HG02642 (cell line): ENCODE data around the gene TRPC4.
"Not testable (repeated sequence)": the region's sequence is repeated elsewhere in the genome, so short reads cannot be mapped to it uniquely, and the experiment has no call there.

Experiments
- ATAC-seq: cut with Tn5 transposase; IDR thresholded peaks from one replicate; pipeline ENCODE4 v1.9.1; 2021; ENCODE audit warnings: mild to moderate bottlenecking; ENCODE audit not compliant: unreplicated experiment, poor library complexity

Gene TRPC4

GRCh38 chr13:37615276-37615675, 254.3 kb downstream of the TRPC4 start:
- ATAC-seq: no peak

GRCh38 chr13:37613638-37614037, 255.9 kb downstream of the TRPC4 start:
- ATAC-seq: no peak

DNA sequence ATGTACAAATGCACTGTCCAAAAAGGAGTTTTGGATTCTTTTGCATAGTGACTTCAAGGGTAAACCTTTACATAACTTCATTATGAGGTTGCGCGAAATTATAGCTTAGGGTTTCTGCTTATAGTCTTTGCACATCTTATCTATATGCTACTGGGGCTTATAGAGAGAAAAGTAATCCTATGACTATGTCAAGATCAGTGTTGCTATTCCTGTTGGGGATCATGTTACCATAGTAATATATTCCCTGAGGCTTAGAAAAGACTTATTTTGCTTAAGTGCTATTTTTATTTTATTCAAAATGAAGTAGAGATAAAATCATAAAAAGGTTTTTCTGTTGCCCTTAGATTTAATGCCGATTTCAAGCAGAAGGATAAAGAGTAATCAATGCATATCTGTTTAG, 256.3 kb downstream of the TRPC4 start:
- ATAC-seq: no peak

DNA sequence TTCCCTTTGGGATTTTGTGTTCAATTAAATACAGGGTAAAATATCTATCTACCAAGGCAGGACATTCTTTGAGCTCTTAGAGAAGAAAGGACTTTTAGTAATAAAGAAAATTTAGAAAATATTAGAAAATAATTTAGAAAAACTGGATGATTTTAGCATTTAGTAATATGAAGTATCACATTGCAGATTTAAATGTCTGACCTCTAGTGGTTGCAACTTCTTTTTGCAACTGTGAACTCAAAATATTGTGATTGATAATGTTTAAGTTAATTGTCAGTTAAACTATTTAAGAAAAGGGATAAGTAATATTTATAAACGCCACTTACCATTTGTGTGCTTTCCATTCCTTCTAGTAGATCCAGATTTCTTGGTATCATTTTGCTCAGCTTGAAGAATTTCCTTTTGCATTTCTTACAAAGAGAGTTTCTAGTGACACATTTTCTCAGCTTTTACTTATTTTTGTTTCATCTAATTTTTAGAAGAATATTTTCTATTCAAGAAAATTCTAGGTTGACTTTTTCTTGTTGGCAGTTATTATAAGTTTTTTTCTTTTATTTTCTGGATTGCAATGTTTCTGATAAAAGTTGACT, 260.7 kb downstream of the TRPC4 start:
- ATAC-seq: no peak

GRCh38 chr13:37602733-37603381, 266.7 kb downstream of the TRPC4 start:
- no peak for ATAC-seq

GRCh38 chr13:37601648-37602440, 267.7 kb downstream of the TRPC4 start:
- ATAC-seq: no peak

GRCh38 chr13:37599519-37599918, 270.1 kb downstream of the TRPC4 start:
- ATAC-seq: no peak

DNA sequence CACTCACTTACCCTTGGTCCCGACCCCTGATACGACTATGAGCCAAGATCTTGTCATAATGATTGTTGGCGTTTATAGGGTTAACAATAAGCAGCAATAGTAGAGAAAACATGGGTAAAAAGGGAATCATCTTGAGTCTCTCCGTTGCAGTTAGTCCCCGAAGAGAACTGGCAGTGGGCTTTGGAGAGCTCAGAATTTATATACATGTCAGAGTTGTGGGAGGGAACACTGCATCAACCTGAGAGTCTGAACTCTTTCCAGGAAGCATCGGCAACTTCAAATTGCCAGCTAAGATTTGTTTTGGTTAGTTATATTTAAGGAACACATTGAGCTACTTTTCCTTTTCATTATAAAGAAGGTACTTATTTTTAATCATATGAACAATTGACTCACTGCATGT, 271.0 kb downstream of the TRPC4 start, which contains the start of gene POSTN:
TSS of gene POSTN (minus strand) at position 172 of the 400 bp plus-strand sequence. CDS start at position 130, 42 bp downstream.
- ATAC-seq: no peak

DNA sequence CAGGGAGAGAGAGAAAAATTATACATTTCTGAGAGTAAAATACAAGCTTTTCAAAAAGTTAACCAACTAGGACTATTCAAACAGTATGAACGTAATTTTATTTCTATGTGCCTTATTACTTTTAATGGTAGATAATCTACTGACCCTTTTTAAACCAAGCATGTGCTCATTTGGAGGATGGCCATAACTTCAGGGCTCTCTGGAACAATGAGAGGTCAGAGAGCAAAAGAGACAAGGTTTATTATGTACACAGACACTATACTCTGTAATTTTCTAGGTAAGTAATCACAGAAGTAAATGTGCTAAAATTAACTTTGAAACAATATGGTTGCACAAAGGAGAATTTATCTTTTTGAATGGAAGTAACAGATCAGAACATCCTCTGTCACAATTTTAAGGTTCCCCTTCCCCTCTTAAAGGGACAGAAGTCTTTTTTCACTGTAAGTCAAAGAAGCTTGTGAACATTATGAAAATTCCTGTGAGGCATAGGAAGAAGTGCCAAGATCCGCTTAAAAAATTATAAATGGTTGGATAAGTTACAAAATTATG, 272.0 kb downstream of the TRPC4 start:
- no peak for ATAC-seq

- no peak for ATAC-seq
Measured at GRCh38 chr13:37596805-37597204, 272.8 kb downstream of the TRPC4 start.

GRCh38 chr13:37595162-37595561, 274.4 kb downstream of the TRPC4 start:
- ATAC-seq: no peak

DNA sequence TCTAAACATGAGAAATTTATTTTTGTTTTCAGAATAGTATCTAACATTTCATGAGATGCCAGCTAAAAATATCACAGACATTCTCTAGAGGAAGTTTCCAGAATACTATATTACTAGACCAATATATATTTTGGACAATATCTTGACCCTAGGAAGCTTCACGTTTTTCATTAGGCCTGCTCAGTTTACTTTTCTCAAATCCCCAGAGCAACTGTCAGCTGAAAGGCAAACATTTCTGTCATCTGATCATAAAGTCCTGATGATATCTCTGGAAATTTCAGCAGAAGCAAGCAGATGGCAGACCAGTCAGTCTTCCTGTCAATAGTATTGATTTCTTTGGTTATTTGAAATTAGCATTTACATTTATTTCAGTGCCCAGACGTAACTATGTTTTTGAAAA, 275.0 kb downstream of the TRPC4 start:
- no peak for ATAC-seq

DNA sequence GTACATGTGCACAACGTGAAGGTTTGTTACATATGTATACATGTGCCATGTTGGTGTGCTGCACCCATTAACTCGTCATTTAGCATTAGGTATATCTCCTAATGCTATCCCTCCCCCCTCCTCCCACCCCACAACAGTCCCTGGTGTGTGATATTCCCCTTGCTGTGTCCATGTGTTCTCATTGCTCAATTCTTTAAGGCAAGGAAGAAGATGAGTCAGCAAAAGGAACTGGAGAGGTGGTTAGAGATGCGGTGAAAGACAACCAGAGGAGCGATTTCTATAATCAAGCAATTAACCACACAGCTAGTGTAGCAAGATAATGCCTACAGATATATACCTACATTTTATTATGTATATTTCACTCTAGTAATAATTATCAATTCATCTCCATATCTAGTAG, 280.2 kb downstream of the TRPC4 start:
- ATAC-seq: not testable (repeated sequence)

DNA sequence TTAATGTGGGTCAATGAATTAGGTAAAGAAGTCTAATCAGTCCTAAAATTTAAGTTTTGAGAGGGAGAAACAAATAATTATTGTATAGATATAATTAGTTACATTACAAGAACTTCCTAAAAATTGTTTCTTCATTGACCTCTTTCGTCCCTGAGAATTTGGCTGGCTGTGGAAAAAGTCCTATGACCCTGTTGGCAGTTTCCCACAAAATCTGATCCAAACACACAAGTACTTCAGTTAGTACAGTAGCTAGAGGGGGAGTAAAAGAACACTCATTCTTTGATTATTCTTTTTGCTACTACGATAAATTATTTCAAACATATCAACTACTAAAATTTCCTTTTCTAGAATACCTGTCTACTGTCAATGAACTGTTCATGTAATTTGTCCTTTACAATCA, 282.3 kb downstream of the TRPC4 start:
- no peak for ATAC-seq
